ENCODE results near the gene KCNIP4. TPM values are rescaled to one million over a fixed set of nuclear protein-coding genes. Genes with fewer than 3 reads are reported as not detected.
A peak's percentile ranks its signal among the peaks of the same experiment; 100 is the strongest.

The KCNIP4 gene
- total and polyA plus RNA-seq, 9 of the 15 experiments (the other 6 are each of a cell fraction or from before 2014, with no cell fraction given) = 0.25 to 0.41 TPM; not detected in 7

GRCh38 chr4:21862917-21863316 is 85.7 kb downstream of the KCNIP4 start:
- TF ChIP-seq TEAD4 (IDR thresholded peaks at IDR 0.05; ENCODE audit: low read length) (no peak), TEAD4 (CRISPR knock-in tag; IDR thresholded peaks at IDR 0.05; ENCODE audit: borderline replicate concordance) (no peak), ATF1 (CRISPR knock-in tag; IDR thresholded peaks at IDR 0.05) (no peak), ATF1 (tag; IDR thresholded peaks at IDR 0.05) (no peak), HNRNPK (IDR thresholded peaks at IDR 0.05; ENCODE audit: low read depth, low read length, poor library complexity, severe bottlenecking) (no peak), MAFG (tag; conservative IDR thresholded peaks at IDR 0.05) (peak; percentile 84), C11orf30 (IDR thresholded peaks at IDR 0.05; ENCODE audit: low read depth) (peak; percentile 74), ZNF316 (IDR thresholded peaks at IDR 0.05) (peak; percentile 89), RUNX1 (IDR thresholded peaks at IDR 0.05; ENCODE audit: low read depth) (no peak), MAFF (IDR thresholded peaks at IDR 0.05; ENCODE audit: low read length) (peak; percentile 96), HCFC1 (IDR thresholded peaks at IDR 0.05; ENCODE audit: low read depth, low read length) (no peak), MAFK (IDR thresholded peaks at IDR 0.05; ENCODE audit: low read length) (peak; percentile 96)
- WGBS (ENCODE audit: insufficient coverage, low coverage, missing lambda C conversion rate) = 0% methylated on average over 4 of the region's 6 CpGs
- ATAC-seq (no peak), FAIRE-seq (no peak), DNase-seq (ENCODE audit: extremely low read depth in 1 of 4, low spot score in 3 of 4) (no peak)
- in situ Hi-C loops (cut with MboI) (no loop called here), intact Hi-C loops (cut with micrococcal nuclease) (no loop called here)
- Histone ChIP-seq H4K20me1 (replicated peaks; ENCODE audit: control insufficient read depth, insufficient read depth, low read length) (no peaks in the 10 kb centered on the region), H3K4me2 (ENCODE audit: insufficient read depth, low read length) (no peak overlapping the region), H3K79me2 (ENCODE audit: control insufficient read depth, insufficient read depth, low read length) (no peaks in the 10 kb centered on the region), H3K27ac (ENCODE audit: extremely low read depth, low read depth, low read length) (no peak overlapping the region), H3K36me3 (ENCODE audit: control insufficient read depth, insufficient read depth, low read length) (no peaks in the 10 kb centered on the region), H3K9me1 (ENCODE audit: control insufficient read depth, insufficient read depth, low read length) (no peaks in the 10 kb centered on the region), H3K4me3 (no peak overlapping the region), H3K27me3 (ENCODE audit: control insufficient read depth in 2 of 2, insufficient read depth in 2 of 2, low read length in 2 of 2) (no peaks in the 10 kb centered on the region), H3K9me3 (replicated peaks; ENCODE audit: control insufficient read depth, insufficient read depth, low read depth, low read length) (no peaks in the 10 kb centered on the region), H2AFZ (ENCODE audit: low read depth, low read length) (no peak overlapping the region), H3K4me1 (replicated peaks in 1 of 2; ENCODE audit: control insufficient read depth in 2 of 2, insufficient read depth in 2 of 2, low read length in 2 of 2) (no peaks in the 10 kb centered on the region), H3K9ac (ENCODE audit: insufficient read depth in 1 of 2, low read depth in 2 of 2, low read length in 2 of 2) (no peak overlapping the region)
- CTCF ChIA-PET (ENCODE audit: low intra/inter-chr PET ratio) = no interaction called here
- POLR2A ChIA-PET = no interaction called here
- no TSS peak for BruUV-seq (replicated peaks)
